ENCODE results near the gene EPHB1.
"Not testable (repeated sequence)": the region's sequence is repeated elsewhere in the genome, so short reads cannot be mapped to it uniquely, and the experiment has no call there.

EPHB1 gene

DNA sequence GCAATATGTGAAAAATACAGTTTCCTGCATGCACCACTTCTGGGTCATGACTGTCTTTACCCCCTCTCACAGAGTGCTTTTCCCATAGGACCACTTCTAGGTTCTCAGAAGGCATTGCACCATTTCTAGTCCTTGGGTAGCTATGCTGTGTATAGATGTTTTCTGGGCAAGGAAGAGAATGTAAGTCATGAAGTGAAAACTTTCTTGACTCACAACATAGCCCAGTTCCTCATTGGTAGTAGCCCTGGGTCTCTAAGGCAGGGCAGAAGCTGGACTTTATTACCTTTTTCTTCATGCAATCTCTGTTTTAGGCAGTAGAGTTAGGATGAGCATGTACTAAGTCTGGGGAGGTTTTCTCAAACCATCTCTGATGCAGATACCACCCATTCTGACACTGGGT, 203.1 kb downstream of the EPHB1 start:
- TF ChIP-seq EZH2 (IDR thresholded peaks at IDR 0.05): no peak
- H3K9me3 ChIP-seq (ENCODE audit: low read depth, low read length): no peaks in the 10 kb centered on the region
- DNase-seq (ENCODE audit: low read depth, low spot score): no peak
- H3K36me3 ChIP-seq (ENCODE audit: insufficient read depth, low read length): no peaks in the 10 kb centered on the region
- no peak overlapping the region for H3K4me3 ChIP-seq
- no peak overlapping the region for H3K27ac ChIP-seq
- H3K9ac ChIP-seq (ENCODE audit: insufficient read length): no peak overlapping the region

DNA sequence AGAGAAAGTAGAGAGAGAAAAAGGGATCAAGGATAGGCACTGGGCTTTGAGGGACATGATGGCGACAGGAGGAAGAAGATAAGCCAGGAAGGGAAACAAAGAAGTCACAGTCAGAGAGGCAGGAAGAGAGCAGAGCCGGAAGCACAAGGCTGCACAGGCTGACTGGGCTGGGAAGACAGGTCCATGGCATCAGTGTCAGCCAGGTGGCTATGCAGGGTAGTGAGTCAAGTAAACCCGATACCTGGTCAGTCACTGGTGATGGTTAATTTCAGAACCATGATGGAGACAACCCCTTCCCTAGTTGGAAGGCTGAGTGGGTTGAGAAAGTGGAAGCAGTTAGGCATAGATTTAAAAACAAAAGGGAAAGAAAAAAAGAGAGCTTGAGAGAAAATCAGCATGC, 203.8 kb downstream of the EPHB1 start:
- DNase-seq (ENCODE audit: low read depth, low spot score): no peak
- TF ChIP-seq FOXP2 (optimal IDR thresholded peaks at IDR 0.05; ENCODE audit: control extremely low read depth, extremely low read length, insufficient read depth) (no peak), EZH2 (IDR thresholded peaks at IDR 0.05) (no peak), POLR2AphosphoS5 (IDR thresholded peaks at IDR 0.05; ENCODE audit: borderline replicate concordance, low read depth, low read length) (no peak)
- H3K27ac ChIP-seq: no peak overlapping the region
- H3K9me3 ChIP-seq (ENCODE audit: low read depth, low read length): no peaks in the 10 kb centered on the region
- no peaks in the 10 kb centered on the region for H3K36me3 ChIP-seq (ENCODE audit: insufficient read depth, low read length)
- H3K4me3 ChIP-seq: no peak overlapping the region
- H3K9ac ChIP-seq (ENCODE audit: insufficient read length): no peak overlapping the region

DNA sequence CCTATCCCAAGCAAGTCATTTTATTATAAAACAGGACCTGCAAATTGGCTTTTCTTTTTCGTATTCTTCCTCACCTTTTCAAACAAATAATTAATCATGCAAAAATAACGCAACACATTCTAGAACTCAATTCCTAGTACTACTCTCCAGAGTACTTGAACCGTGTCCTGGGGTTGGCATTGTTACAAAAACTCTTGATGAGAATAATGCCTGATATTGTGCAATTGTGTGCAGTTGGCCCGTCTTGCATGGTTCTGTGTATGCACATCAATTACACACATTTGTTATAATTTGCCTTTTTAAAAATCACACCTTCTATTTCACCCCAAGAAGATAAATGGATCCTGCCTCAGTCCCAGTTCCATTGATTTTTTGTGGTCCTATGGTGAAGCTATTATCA, 205.4 kb downstream of the EPHB1 start:
- Histone ChIP-seq H3K9me3 (ENCODE audit: low read depth, low read length) (no peaks in the 10 kb centered on the region), H3K9ac (ENCODE audit: insufficient read length) (no peak overlapping the region), H3K4me3 (no peak overlapping the region), H3K36me3 (ENCODE audit: insufficient read depth, low read length) (no peaks in the 10 kb centered on the region), H3K27ac (no peak overlapping the region)
- no peak for DNase-seq (ENCODE audit: low read depth, low spot score)
- no peak for TF ChIP-seq POLR2AphosphoS5 (IDR thresholded peaks at IDR 0.05; ENCODE audit: borderline replicate concordance, low read depth, low read length)
- no peak for TF ChIP-seq EZH2 (IDR thresholded peaks at IDR 0.05)
- TF ChIP-seq FOXP2 (optimal IDR thresholded peaks at IDR 0.05; ENCODE audit: control extremely low read depth, extremely low read length, insufficient read depth): no peak

DNA sequence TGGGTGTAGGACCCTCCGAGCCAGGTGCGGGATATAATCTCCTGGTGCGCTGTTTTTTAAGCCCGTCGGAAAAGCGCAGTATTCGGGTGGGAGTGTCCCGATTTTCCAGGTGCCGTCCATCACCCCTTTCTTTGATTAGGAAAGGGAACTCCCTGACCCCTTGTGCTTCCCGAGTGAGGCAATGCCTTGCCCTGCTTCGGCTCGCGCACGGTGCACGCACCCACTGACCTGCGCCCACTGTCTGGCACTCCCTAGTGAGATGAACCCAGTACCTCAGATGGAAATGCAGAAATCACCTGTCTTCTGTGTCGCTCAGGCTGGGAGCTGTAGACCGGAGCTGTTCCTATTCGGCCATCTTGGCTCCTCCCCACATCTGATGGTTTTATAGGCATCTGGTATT, 210.6 kb downstream of the EPHB1 start:
- not testable (repeated sequence) for DNase-seq (ENCODE audit: low read depth, low spot score); H3K9ac ChIP-seq (ENCODE audit: insufficient read length); H3K9me3 ChIP-seq (ENCODE audit: low read depth, low read length); H3K4me3 ChIP-seq; H3K27ac ChIP-seq; H3K36me3 ChIP-seq (ENCODE audit: insufficient read depth, low read length)

DNA sequence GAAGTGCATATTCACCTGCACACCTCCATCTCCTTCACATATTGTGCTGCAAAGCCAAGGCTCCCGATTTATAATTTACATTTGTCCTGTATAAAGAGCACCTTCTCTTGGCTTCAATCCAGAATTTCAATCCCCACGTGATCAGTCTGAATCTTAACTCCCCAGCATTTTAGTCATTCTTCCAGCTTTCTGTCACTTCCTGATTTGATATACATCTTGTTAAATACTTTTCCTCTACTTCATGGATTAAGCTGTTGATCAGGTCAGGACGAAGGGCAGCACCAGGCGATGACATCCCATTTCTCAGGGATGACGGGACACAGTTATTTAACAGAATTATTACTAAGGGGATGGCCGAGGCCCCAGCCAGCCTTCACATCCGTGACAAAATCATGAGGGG, 212.5 kb downstream of the EPHB1 start:
- DNase-seq (ENCODE audit: low read depth, low spot score): no peak
- Histone ChIP-seq H3K9ac (ENCODE audit: insufficient read length) (no peak overlapping the region), H3K27ac (no peak overlapping the region), H3K9me3 (ENCODE audit: low read depth, low read length) (no peaks in the 10 kb centered on the region), H3K4me3 (no peak overlapping the region), H3K36me3 (ENCODE audit: insufficient read depth, low read length) (no peaks in the 10 kb centered on the region)
- no peak for TF ChIP-seq FOXP2 (optimal IDR thresholded peaks at IDR 0.05; ENCODE audit: control extremely low read depth, extremely low read length, insufficient read depth)
- no peak for TF ChIP-seq POLR2AphosphoS5 (IDR thresholded peaks at IDR 0.05; ENCODE audit: borderline replicate concordance, low read depth, low read length)
- TF ChIP-seq EZH2 (IDR thresholded peaks at IDR 0.05): no peak

DNA sequence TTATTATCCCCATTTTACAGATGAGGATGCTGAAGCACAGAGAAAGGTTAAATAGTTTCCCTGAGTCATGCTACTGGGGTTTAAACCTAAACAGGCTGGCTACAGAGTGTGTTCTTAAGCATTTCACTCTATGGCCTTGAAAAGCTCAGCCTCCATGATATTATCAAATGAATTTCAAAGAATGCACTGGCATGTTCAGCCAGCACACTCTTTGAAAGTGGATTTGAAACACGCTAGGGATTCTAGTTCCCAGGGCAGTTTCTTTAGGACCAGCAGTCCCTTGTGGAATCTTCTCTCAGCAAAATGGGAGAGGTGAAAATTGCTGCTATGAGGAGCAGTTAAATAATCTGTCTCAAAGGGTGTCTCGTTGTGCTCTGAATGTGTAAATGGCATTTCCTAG, 213.3 kb downstream of the EPHB1 start:
- H3K4me3 ChIP-seq: no peak overlapping the region
- no peaks in the 10 kb centered on the region for H3K9me3 ChIP-seq (ENCODE audit: low read depth, low read length)
- H3K36me3 ChIP-seq (ENCODE audit: insufficient read depth, low read length): no peaks in the 10 kb centered on the region
- DNase-seq (ENCODE audit: low read depth, low spot score): no peak
- H3K9ac ChIP-seq (ENCODE audit: insufficient read length): no peak overlapping the region
- no peak overlapping the region for H3K27ac ChIP-seq
- no peak for TF ChIP-seq EZH2 (IDR thresholded peaks at IDR 0.05)
- no peak for TF ChIP-seq POLR2AphosphoS5 (IDR thresholded peaks at IDR 0.05; ENCODE audit: borderline replicate concordance, low read depth, low read length)
- TF ChIP-seq FOXP2 (optimal IDR thresholded peaks at IDR 0.05; ENCODE audit: control extremely low read depth, extremely low read length, insufficient read depth): no peak

DNA sequence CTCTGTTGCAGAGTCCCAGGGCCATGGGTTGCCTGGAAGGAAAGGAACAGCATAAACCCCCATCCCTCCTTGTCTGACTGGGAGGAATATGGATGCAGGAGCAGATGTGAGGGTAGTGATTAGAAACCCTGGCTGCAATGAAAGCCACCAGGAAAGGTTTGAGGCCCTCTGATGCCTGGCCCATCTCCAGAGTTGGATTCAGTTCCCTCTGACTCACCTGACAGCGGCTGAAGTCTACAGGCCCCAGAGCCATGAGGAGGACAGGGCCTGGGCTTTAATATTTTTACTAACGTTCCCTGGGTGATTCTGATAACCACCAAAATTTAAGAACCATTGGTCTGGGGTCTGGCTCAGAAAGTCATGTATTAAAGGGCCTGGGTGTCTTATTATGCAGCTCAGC, 214.0 kb downstream of the EPHB1 start:
- H3K4me3 ChIP-seq: no peak overlapping the region
- no peak overlapping the region for H3K9ac ChIP-seq (ENCODE audit: insufficient read length)

DNA sequence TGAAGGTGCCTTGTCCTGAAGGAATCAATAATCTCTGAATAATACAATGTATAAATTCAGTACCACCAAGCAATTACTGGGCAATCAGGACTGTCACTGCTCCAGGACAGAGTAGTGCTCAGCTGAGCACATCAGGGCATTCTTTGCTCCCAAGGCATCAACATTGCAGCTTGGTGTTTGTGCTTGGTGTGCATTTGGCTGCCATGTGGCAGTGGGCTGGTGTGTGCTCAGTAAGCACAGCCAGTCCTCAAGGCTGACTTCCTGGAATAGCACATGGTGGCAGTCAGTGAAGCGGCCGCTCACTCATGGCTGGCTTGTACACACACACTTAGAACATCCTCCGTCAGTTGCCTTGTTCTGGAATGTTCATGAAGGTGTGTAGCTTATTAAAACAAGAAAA, 217.0 kb downstream of the EPHB1 start:
- no peaks in the 10 kb centered on the region for H3K9me3 ChIP-seq (ENCODE audit: low read depth, low read length)
- no peak for DNase-seq (ENCODE audit: low read depth, low spot score)
- H3K36me3 ChIP-seq (ENCODE audit: insufficient read depth, low read length): no peaks in the 10 kb centered on the region
- TF ChIP-seq POLR2AphosphoS5 (IDR thresholded peaks at IDR 0.05; ENCODE audit: borderline replicate concordance, low read depth, low read length): no peak
- no peak for TF ChIP-seq FOXP2 (optimal IDR thresholded peaks at IDR 0.05; ENCODE audit: control extremely low read depth, extremely low read length, insufficient read depth)
- no peak for TF ChIP-seq EZH2 (IDR thresholded peaks at IDR 0.05)
- no peak overlapping the region for H3K9ac ChIP-seq (ENCODE audit: insufficient read length)
- H3K4me3 ChIP-seq: no peak overlapping the region
- no peak overlapping the region for H3K27ac ChIP-seq

More for the DNA sequence above, 214.0 kb downstream of the EPHB1 start:
- no peaks in the 10 kb centered on the region for H3K9me3 ChIP-seq (ENCODE audit: low read depth, low read length)
- TF ChIP-seq FOXP2 (optimal IDR thresholded peaks at IDR 0.05; ENCODE audit: control extremely low read depth, extremely low read length, insufficient read depth): no peak
- no peak for TF ChIP-seq EZH2 (IDR thresholded peaks at IDR 0.05)
- no peak for TF ChIP-seq POLR2AphosphoS5 (IDR thresholded peaks at IDR 0.05; ENCODE audit: borderline replicate concordance, low read depth, low read length)
- H3K36me3 ChIP-seq (ENCODE audit: insufficient read depth, low read length): no peaks in the 10 kb centered on the region
- H3K27ac ChIP-seq: no peak overlapping the region
- DNase-seq (ENCODE audit: low read depth, low spot score): no peak

DNA sequence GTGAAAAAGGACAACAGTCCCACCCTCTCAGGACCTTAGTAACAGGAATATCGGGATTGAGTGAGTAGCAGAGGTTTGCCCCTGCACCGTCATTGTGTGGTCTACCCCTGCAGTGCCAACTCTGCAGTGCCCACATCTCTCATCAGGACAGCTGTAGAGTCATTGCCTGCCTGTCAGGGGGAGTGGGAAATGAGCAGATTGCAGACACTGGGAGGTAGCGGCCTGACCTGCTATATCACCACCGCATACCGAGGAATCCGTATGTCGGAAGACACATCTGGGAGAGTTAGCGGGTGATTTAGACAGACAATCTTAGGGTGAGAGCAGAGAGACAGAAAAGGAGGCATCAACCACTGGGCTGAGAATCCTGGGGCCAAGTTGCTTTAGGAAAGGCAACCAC, 218.1 kb downstream of the EPHB1 start:
- Histone ChIP-seq H3K9ac (ENCODE audit: insufficient read length) (no peak overlapping the region), H3K4me3 (no peak overlapping the region), H3K36me3 (ENCODE audit: insufficient read depth, low read length) (no peaks in the 10 kb centered on the region), H3K27ac (no peak overlapping the region), H3K9me3 (ENCODE audit: low read depth, low read length) (no peaks in the 10 kb centered on the region)
- DNase-seq (ENCODE audit: low read depth, low spot score): no peak
- TF ChIP-seq FOXP2 (optimal IDR thresholded peaks at IDR 0.05; ENCODE audit: control extremely low read depth, extremely low read length, insufficient read depth): no peak
- TF ChIP-seq EZH2 (IDR thresholded peaks at IDR 0.05): no peak
- TF ChIP-seq POLR2AphosphoS5 (IDR thresholded peaks at IDR 0.05; ENCODE audit: borderline replicate concordance, low read depth, low read length): no peak
